Erythroblast (primary cell): Measurements from ENCODE around the gene SLC26A3.

Experiments
- DNase-seq, 2 experiments: peaks; one replicate each; lab custom pipeline; 2025; lab: John Stamatoyannopoulos, UW
- GATA1 ChIP-seq: IDR thresholded peaks from 2 replicates; pipeline ENCODE4 v1.6.1; 2011; ENCODE audit warnings: low read depth, mild to moderate bottlenecking, control low read depth, low read length, moderate library complexity
- POLR2A ChIP-seq: IDR thresholded peaks from 2 replicates; pipeline ENCODE4 v1.6.1; 2011; ENCODE audit warnings: mild to moderate bottlenecking, low read length

Gene SLC26A3

GRCh38 chr7:107792364-107792763 lies 10.7 kb downstream of the SLC26A3 start:
- DNase-seq: no peak
- TF ChIP-seq POLR2A (no peak), GATA1 (no peak)

- DNase-seq: no peak
- TF ChIP-seq POLR2A (no peak), GATA1 (no peak)
These were observed 13.4 kb downstream of the SLC26A3 start for GRCh38 chr7:107789647-107790046.

DNA sequence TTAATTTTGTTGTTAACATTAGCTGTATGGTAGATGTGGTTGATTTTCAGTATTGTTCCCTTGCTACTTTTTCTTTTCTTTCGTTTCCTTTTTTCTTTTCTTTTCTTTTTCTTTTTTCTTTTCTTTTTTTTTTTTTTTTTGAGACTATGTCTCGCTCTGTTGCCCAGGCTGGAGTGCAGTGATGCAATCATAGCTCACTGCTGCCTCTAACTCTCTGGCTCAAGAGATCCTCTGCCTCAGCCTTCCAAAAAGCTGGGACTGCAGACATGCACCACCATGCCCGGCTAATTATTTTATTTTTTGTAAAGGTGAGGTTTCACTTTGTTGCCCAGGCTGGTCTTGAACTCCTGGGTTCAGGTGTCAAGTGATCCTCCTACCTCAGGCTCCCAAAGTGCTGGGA lies 14.4 kb downstream of the SLC26A3 start:
- TF ChIP-seq GATA1 (no peak), POLR2A (no peak)
- no peak for DNase-seq

GRCh38 chr7:107788216-107788615 lies 14.8 kb downstream of the SLC26A3 start:
- no peak for TF ChIP-seq POLR2A
- TF ChIP-seq GATA1: no peak
- no peak for DNase-seq

GRCh38 chr7:107785926-107786325 lies 17.1 kb downstream of the SLC26A3 start:
- DNase-seq: no peak
- no peak for TF ChIP-seq POLR2A
- no peak for TF ChIP-seq GATA1

- DNase-seq: no peak
- TF ChIP-seq GATA1 (no peak), POLR2A (no peak)
These were observed 17.9 kb downstream of the SLC26A3 start for GRCh38 chr7:107785170-107785569.

DNA sequence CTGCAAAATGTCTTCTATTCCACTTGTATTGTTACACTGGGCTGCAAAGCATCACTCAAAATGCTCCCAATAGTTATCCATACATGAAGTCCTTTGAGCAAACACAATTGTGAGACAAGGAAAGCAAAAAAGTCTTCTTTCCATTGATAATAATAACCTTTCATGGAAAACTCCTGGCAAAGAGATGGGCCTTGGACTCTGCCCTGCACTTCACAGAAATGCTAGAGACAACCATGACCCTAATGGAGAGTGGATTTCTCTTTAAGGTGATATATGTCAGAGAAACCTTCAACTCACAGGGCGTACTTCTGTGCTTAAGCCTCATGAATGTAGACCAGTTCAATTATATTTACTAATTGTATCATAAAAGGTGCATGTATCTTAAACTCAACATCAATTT lies 19.4 kb downstream of the SLC26A3 start:
- no peak for DNase-seq
- TF ChIP-seq POLR2A (no peak), GATA1 (no peak)

DNA sequence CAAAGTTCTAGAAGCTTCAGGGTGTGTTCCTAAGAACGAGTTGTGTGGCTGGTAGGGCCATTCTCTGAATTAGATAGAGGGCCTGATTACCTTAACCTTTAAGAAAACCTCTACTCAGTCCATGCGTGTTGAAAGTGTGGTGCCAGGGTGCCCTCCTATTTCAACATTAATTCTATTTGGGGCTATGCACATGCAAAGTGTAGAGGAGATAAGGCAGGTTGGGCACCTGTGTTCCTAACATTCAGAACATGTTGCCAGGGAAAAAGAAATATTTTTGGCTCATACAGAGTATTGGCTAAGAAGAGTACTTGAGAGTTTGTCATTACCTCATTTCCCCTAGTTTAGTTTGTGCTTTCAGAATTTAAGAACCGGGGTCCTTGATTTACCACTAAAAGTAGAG lies 20.6 kb downstream of the SLC26A3 start:
- TF ChIP-seq GATA1 (no peak), POLR2A (no peak)
- DNase-seq: no peak

DNA sequence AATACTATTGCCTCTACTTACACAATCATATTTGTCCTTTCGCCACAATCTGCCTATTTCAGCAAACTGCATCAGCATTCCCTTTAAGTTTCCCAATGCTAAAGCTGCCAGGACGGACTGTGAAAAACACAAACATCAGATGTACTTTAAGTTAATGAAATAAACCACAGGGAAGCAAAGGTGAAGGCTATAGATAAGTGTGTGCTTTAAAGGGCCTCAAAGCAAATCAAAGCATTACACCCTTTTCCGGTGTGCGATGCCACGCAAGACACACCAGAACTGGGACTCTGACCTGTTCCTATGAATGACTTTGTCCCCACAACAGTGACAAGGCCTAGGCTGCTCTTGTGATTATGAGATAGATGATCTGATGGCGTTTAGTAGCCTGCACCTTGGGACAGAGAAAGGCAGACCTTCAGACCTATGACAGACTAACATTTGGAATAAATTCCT lies 23.4 kb downstream of the SLC26A3 start:
- TF ChIP-seq GATA1: no peak
- no peak for TF ChIP-seq POLR2A
- peak; percentile 26 to 54 for DNase-seq

- TF ChIP-seq POLR2A: no peak
- no peak for TF ChIP-seq GATA1
- DNase-seq: no peak
These were observed 24.7 kb downstream of the SLC26A3 start for GRCh38 chr7:107778283-107778682.

- DNase-seq: no peak
- TF ChIP-seq GATA1 (no peak), POLR2A (no peak)
These were observed 25.3 kb downstream of the SLC26A3 start for GRCh38 chr7:107777702-107778101.

GRCh38 chr7:107773027-107773426 lies 30.0 kb downstream of the SLC26A3 start:
- TF ChIP-seq GATA1 (no peak), POLR2A (no peak)

DNA sequence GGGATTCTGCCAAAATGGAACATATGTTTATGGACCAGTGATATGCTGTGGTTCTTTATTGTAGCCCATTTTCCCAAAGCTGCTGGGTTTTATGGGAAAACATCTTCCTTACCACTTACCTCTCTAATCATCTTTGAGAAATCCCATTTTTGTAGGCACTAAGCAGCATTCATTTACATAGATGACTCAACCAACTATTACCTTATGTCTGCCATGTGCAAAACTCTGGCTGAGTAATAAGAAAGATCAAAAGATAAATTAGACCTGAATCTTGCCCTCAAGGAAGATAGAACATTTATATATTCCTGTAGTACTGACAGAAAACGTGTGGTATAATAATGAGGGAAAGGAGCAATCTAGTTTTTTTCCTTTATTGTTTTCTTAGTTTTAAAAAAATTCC lies 34.8 kb downstream of the SLC26A3 start:
- TF ChIP-seq POLR2A (no peak), GATA1 (no peak)
- no peak for DNase-seq

More at GRCh38 chr7:107773027-107773426, 30.0 kb downstream of the SLC26A3 start:
- no peak for DNase-seq

DNA sequence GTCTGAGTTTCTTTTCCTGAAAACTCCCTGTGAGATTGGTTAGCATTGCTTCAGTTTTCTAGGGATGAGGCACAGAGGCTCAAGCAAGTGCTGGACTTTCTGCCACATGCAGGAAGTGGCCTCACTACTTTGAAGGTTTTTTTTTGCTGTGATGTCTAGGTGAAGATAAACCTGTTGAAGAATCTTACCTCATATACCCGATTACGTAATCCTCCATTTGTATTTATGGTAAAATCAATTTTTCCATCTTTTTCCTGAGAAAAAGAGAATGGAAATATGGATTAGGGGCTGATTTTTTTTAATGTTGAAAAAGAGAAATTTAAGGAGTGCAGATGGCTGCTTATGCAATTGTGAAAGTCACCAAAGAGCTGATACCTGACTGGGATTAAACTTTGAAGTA lies 35.6 kb downstream of the SLC26A3 start:
- TF ChIP-seq GATA1: no peak
- no peak for TF ChIP-seq POLR2A
- DNase-seq: no peak

- TF ChIP-seq GATA1 (no peak), POLR2A (peak; percentile 25)
These were observed 44.4 kb downstream of the SLC26A3 start for GRCh38 chr7:107758667-107759066.

More at GRCh38 chr7:107758667-107759066, 44.4 kb downstream of the SLC26A3 start:
- DNase-seq: no peak
